Stimulated activated CD8-positive, alpha-beta memory T cell treated with anti-CD3 and anti-CD28 coated beads, Interleukin-7, amount 100 ng/mL, for 4 hours (primary cell): ENCODE measurements around the gene SPATA9.

Experiments
- DNase-seq, 2 donors: peaks; one replicate each; pipeline ENCODE4 v3.0.0-alpha.2; 2020; ENCODE audit warnings: low read depth in 2 of 2

The SPATA9 gene

DNA sequence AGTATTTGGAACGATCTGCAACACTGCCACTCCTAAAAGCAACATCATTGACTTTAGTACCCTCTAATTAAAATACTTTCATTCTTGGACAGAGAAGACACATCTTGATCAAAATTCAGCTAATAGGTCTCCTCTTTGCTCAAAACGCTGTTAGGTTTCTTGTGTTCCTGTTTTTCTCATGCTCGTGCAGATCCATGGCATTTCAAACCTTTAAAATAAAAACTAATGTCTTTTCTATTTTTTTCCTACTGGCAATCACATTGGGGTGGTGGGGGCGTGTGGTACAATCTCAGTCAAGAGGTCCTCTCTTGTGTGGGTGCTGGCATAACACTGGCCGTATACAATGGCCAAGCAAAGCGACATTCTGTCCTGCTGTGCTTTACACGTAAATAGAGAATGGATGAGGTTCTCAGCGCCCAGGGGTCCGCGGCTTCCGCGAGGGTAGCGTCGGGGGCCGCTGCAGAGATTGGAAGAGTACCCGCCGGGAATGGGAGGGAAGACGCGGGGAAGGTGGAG lies 63.2 kb downstream of the SPATA9 start:
- DNase-seq: no peak

GRCh38 chr5:95619096-95619495 lies 63.7 kb downstream of the SPATA9 start:
- no peak for DNase-seq

GRCh38 chr5:95617057-95617456 lies 65.7 kb downstream of the SPATA9 start:
- no peak for DNase-seq

- no peak for DNase-seq
Observed at GRCh38 chr5:95615164-95615467, 67.7 kb downstream of the SPATA9 start.

DNA sequence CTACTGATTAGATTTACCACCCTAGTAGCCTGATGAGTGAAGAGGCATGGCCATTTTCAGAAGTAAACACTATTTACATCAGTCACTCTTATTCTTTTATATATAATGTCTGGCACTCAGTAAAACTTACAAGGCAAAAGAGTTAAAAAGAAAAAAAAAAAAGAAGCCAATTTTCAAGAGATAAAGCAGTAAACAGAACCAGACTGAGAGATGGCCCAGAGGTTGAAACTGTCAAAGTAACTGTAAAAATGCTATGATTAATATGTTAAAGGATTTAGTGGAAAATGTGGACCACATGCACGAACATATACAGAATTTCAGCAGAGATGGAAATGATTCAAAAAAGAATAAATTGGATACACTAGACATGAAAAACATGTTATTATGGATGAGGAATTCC lies 69.3 kb downstream of the SPATA9 start:
- no peak for DNase-seq

DNA sequence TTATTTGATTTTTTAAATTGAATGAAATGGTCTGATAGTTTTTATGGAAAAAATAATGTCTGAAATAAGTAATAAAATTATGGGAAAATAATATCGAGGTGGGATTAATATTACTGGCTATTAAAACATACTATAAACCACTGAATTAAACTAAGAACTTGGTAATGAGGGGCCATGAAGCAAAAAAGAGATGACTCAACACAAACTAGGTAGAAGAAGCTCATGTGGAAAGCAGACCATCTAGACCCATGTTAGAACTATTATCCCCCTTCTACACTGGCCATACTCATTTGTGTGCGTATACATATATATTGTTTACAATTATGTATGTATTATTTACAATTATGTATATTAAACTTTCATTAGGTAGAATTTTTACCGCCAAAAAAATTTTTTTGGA lies 71.4 kb downstream of the SPATA9 start:
- no peak for DNase-seq

GRCh38 chr5:95610546-95610945 lies 72.2 kb downstream of the SPATA9 start:
- DNase-seq: no peak

DNA sequence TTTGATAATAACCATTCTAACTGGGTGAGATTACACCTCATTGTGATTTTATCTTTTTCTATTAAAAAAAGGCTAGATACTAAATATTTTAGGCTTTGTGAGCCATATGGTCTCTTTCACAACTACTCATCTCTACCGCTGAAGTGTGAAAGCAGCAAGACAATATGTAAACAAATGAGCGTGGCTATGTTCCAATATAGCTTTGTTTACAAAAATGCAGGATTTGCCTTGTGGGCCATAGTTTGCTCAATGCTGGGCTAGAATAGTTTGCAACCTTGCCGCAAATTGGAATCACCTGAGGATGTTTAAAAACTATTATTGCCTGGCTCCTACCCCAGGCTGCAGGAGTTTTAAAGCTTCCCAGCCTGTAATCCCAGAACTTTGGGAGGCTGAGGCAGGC lies 73.1 kb downstream of the SPATA9 start:
- no peak for DNase-seq
